ENCODE measurements around the gene GLRB.

GRCh38 chr4:157057218-157057617, 18.7 kb upstream of the GLRB start:
- no peak for TF ChIP-seq POLR2A (IDR thresholded peaks at IDR 0.05; ENCODE audit: low read depth, low read length)
- no peak for TF ChIP-seq POLR2AphosphoS5 (IDR thresholded peaks at IDR 0.05; ENCODE audit: low read depth, low read length)
- TF ChIP-seq TAF1 (IDR thresholded peaks at IDR 0.05; ENCODE audit: borderline replicate concordance, low read depth, low read length), result no peak

Data from GM12892 (cell line).